ENCODE data around the gene PGAM1. TPM values are rescaled to one million over a fixed set of nuclear protein-coding genes. Genes with fewer than 3 reads are reported as not detected.

Gene PGAM1
- polyA plus RNA-seq, 12 donors = 81.0 to 148 (median 93.8) TPM; not detected in 1

Other genes with a start within 250 kb of the PGAM1 start
- gene SLIT1, start 240.2 kb upstream of the PGAM1 start, polyA plus RNA-seq (ENCODE audit: insufficient read length in 12 of 12) = 1 to 10 TPM in 5 of 12 donors, under 1 TPM in 5, not detected in 2; 0.54 to 1.6 (median 1.0) TPM
- gene ARHGAP19, start 133.6 kb upstream of the PGAM1 start, polyA plus RNA-seq (ENCODE audit: insufficient read length in 12 of 12) = 10 to 100 TPM in 10 of 12 donors, 1 to 10 TPM in 1, not detected in 1; 8.3 to 29.0 (median 14.2) TPM
- 1 to 10 TPM in 9 of 12 donors, under 1 TPM in 1, not detected in 2; 0.81 to 2.6 (median 1.6) TPM for gene FRAT1, start 106.9 kb upstream of the PGAM1 start, polyA plus RNA-seq (ENCODE audit: insufficient read length in 12 of 12)
- 1 to 10 TPM in 10 of 12 donors, not detected in 2; 3.4 to 7.2 (median 4.2) TPM for gene FRAT2, start 91.5 kb upstream of the PGAM1 start, polyA plus RNA-seq (ENCODE audit: insufficient read length in 12 of 12)
- gene RRP12, start 24.9 kb upstream of the PGAM1 start, polyA plus RNA-seq (ENCODE audit: insufficient read length in 12 of 12) = 10 to 100 TPM in 11 of 12 donors, not detected in 1; 11.5 to 28.0 (median 18.4) TPM
- 10 to 100 TPM in 11 of 12 donors, not detected in 1; 24.0 to 31.5 (median 27.5) TPM for gene EXOSC1, start 19.8 kb downstream of the PGAM1 start, polyA plus RNA-seq (ENCODE audit: insufficient read length in 12 of 12)
- 10 to 100 TPM in 11 of 12 donors, not detected in 1; 23.8 to 39.9 (median 30.6) TPM for gene ZDHHC16, start 20.0 kb downstream of the PGAM1 start, polyA plus RNA-seq (ENCODE audit: insufficient read length in 12 of 12)
- gene MMS19, start 72.2 kb downstream of the PGAM1 start, polyA plus RNA-seq (ENCODE audit: insufficient read length in 12 of 12) = 10 to 100 TPM in 11 of 12 donors, not detected in 1; 41.0 to 81.2 (median 62.2) TPM
- gene UBTD1, start 72.7 kb downstream of the PGAM1 start, polyA plus RNA-seq (ENCODE audit: insufficient read length in 12 of 12) = 10 to 100 TPM in 8 of 12 donors, 1 to 10 TPM in 3, not detected in 1; 9.5 to 21.4 (median 12.1) TPM
- gene ANKRD2, start 146.6 kb downstream of the PGAM1 start, polyA plus RNA-seq (ENCODE audit: insufficient read length in 12 of 12) = 10 to 100 TPM in 7 of 12 donors, 1 to 10 TPM in 4, not detected in 1; 3.8 to 43.4 (median 19.2) TPM
- 1 to 10 TPM in 5 of 12 donors, under 1 TPM in 5, not detected in 2; 0.45 to 1.7 (median 0.96) TPM for gene HOGA1, start 158.2 kb downstream of the PGAM1 start, polyA plus RNA-seq (ENCODE audit: insufficient read length in 12 of 12)
- gene C10orf62, start 163.5 kb downstream of the PGAM1 start, polyA plus RNA-seq (ENCODE audit: insufficient read length in 12 of 12) = under 1 TPM in 3 of 12 donors, not detected in 9; 0.18 to 0.20 (median 0.18) TPM
- 1 to 10 TPM in 11 of 12 donors, not detected in 1; 3.8 to 7.6 (median 5.6) TPM for gene MORN4, start 207.3 kb downstream of the PGAM1 start, polyA plus RNA-seq (ENCODE audit: insufficient read length in 12 of 12)
- gene PI4K2A, start 214.5 kb downstream of the PGAM1 start, polyA plus RNA-seq (ENCODE audit: insufficient read length in 12 of 12) = 10 to 100 TPM in 4 of 12 donors, 1 to 10 TPM in 7, not detected in 1; 7.8 to 11.6 (median 9.7) TPM

All from muscle of arm (tissue), 12 donors.